Left cardiac atrium (tissue), 4 donors: ENCODE measurements around the gene IGSF23. TPM values are rescaled to one million over a fixed set of nuclear protein-coding genes. Genes with fewer than 3 reads are reported as not detected.
"Not testable (repeated sequence)": the region's sequence is repeated elsewhere in the genome, so short reads cannot be mapped to it uniquely, and the experiment has no call there.

ENCODE experiments used
- ATAC-seq, 2 donors: fragments of 200-7000 bp; cut with Tn5 transposase; one replicate each; pipeline ENCODE4 v1.9.1; 2020; ENCODE audit warnings: mild to moderate bottlenecking in 2 of 2, moderate library complexity in 2 of 2
- DNase-seq: peaks from one replicate; pipeline ENCODE4 v3.0.0-alpha.2; 2020
- intact Hi-C, 2 donors: fragments of 100-400 bp; cut with DNase I; formaldehyde crosslinking; loops; one replicate each; pipeline versions ENCODE4 v1.14.1 to v1.15.1; 2022 to 2023
- total RNA-seq, 2 donors: library from RNA; stranded (reverse); fragmentation: NEBNext Ultra II Directional; extraction: Animal tissue kit (Norgen Biotek cat#: 25700); gene quantifications; one replicate each; pipeline ENCODE4 v1.2.1, GENCODE V29; 2021
- donor health status: DM: no; HTN: yes; CAD: no.
- donor health status: DM: no; HTN: yes; CAD: no; lungs with severe emphysema.
- donor health status: DM: yes; HTN: yes; CAD: no.
- donor health status: Dilated cardiomyopathy.

IGSF23 gene
- total RNA-seq, 2 donors from 2014 or later = not detected

DNA sequence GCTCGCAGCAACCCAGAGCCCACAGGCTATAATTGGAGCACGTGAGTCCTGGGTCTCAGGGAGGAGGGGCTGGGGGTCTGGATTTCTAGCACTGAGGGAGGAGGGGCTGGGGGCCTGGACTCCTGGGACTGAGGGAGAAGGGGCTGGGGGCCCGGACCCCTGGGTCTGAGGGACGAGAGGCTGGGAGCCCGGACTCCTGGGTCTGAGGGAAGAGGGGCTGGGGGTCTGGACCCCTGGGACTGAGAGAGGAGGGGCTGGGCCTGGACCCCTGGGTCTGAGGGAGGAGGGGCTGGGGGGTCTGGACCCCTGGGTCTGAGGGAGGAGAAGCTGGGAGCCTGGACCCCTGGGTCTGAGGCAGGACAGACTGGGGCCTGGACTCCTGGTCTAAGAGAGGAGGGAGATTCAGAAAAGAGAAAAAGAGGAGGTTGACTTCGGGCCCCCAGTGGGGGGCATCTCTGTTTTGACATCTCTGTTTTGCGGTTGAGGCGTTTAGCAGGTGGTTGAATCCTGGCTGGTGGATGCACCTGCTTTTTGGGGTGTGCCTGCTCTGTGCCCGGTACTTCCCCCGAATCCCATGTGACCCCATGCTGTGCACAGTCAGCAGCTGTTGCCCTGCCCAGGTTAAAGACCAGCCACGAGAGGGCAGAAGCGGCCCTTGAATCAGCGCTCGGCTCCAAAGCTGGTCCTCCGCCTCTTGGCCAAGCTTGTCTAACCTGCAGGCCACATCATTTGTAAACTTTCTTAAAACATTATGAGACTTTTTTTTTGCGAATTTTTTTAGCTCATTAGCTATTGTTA, 40.8 kb downstream of the IGSF23 start:
- DNase-seq (peak; percentile 78), ATAC-seq (peak; percentile 71 to 79)
- intact Hi-C loops = loop anchor here in 1 of 2 donors (5.0 kb wide), 1 partner anchor 67 kb away; no protein-coding TSS in a partner anchor

DNA sequence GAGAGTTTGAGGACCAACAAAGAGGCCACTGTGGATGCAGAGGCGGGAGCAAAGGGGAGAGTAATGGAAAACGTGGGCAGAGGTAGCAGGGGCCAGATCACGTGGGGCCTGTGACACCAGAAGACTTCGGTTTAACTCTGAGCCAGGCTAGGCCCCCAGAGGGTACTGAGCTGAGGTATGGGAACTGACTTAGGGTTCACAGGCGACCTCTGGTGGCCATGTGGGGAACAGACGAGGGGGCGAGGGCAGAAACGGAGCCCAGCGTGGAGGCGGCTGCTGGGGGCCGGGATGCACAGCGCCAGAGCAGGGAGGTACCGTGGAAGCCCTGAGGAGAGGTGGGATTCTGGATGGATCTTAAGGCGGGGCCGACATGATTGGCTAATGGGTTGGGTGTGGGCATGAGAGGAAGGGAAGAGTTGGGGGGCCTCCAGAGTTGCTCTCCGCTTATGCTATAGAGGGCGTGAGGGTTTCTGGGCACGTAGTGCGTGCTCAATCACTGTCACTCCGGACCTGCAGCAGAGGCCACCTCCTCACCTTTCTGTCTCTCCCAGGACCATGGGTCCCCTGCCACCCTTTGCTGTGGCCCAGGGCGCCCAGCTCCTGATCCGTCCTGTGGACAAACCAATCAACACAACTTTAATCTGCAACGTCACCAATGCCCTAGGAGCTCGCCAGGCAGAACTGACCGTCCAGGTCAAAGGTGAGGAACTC, 44.0 kb downstream of the IGSF23 start:
- ATAC-seq (peak; percentile 66 to 83), DNase-seq (peak; percentile 78)
- intact Hi-C loops = loop anchor here (1.0 to 5.0 kb wide), 2 partner anchors 85 to 86 kb away; no protein-coding TSS in a partner anchor

DNA sequence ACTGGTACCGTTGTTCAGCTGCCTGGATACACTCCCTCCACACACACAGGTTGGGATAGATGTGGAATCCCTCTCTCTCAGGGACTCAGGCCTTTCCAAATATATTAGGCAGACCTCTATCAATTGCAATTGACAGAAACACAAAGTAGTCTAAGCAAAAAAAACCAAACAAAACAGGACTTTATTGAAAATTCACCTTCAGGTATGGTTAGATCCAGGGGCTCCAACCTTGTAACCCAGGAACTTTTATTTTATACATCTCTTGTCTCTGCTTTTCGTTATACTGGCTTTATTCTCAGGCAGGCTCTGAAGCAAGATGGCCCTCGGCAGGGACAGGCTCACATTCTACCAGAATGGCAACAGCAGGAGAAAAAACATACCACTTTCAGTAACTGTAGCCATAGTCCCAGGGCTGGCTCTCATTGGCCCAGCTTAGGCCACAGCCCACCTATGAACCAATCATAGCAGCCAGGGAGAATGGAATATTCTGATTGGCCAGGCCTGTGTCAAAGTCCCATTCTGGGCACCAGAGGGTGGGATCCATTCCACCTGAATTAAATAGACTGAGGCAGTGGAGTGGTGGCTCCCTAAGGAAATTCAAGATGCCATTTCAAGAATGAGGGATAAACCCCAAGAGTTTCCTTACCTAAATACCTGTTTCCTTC, 44.8 kb downstream of the IGSF23 start:
- DNase-seq = no peak
- no peak for ATAC-seq
- intact Hi-C loops = loop anchor here in 1 of 2 donors (5.0 kb wide), 1 partner anchor 86 kb away; no protein-coding TSS in a partner anchor

DNA sequence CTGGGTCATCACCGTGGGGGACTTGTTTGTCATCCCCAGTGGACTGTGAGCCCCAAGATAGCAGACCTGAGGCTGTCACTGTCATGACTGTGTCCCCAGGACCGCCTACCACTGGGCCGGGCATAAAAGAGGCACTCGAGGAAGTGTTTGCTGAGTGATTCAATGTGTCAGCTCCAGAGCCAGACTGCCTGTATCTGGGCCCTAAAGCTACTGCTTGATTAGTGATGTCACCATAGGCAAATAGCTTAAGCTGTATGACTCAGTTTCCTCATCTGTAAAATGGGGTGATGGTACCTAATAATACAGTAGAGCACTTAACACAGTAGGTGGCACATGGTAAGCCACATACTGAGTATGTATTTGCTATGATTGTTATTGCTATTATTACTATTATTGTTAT, 46.7 kb downstream of the IGSF23 start:
- intact Hi-C loops = no loop called here
- ATAC-seq (no peak), DNase-seq (no peak)

DNA sequence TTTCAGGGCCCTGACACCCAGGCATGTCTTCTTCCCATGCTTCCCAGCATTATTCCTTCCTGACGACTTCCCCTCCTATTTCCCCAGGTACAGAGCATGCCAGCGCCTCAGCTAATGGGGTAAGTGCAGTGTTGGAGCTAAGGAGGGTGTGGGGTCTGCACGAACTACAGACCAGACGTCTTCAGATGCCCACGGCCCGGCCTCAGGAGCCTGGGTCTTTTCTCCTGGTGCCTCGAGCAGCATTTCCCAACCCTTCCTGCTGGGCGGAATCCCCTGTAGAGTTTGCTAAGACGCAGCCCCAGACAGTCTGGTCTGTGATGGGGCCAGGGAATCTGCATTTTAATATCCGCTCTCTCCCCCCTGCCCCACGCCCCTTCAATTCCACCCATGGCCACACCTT, 47.8 kb downstream of the IGSF23 start:
- intact Hi-C loops = no loop called here
- no peak for ATAC-seq

DNA sequence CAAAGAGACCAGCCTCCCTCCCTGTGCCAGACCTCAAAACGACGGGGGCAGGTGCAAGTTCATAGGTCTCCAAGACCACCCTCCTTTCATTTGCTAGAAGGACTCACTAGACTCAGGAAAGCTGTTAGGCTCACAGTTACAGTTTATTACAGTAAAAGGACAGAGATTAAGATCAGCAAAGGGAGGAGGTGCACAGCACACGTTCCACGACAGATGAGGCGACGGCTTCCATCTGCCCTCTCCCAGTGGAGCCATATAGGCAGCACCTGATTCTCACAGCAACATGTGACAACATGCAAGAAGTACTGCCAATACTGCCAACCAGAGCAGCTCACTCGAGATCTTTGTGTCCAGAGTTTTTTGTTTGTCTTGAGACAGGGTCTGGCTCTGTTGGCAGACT, 48.5 kb downstream of the IGSF23 start:
- intact Hi-C loops = no loop called here
- ATAC-seq = no peak
- DNase-seq = no peak

More for the DNA sequence above, 47.8 kb downstream of the IGSF23 start:
- no peak for DNase-seq

- intact Hi-C loops = no loop called here
- no peak for ATAC-seq
- no peak for DNase-seq
Observed at GRCh38 chr19:44662691-44663385, 49.5 kb downstream of the IGSF23 start.

- ATAC-seq (no peak), DNase-seq (no peak)
- intact Hi-C loops = no loop called here
Observed at GRCh38 chr19:44663996-44664395, 50.6 kb downstream of the IGSF23 start.

DNA sequence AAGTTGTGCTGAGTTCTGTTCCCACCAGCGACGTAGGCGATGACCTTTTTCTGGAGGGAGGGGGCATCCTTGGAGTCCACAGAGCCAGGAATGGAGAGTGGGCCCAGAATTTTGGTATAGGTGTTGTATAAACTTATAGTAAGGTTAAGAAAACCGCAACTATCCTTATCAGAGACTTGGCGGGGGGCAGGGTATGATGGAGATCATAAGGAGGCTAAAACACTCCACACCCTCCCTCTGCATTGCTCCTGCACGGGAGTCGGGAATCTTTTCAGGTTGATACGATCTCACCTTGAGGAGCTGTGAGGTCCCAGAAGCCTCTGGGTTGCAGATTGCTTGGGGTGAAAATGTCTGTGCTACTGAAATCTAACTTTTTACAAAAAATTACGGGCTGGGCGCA, 51.6 kb downstream of the IGSF23 start:
- ATAC-seq = no peak
- intact Hi-C loops = no loop called here

GRCh38 chr19:44666852-44667556, 53.6 kb downstream of the IGSF23 start:
- DNase-seq = no peak
- peak in 1 of 2 donors; percentile 9 for ATAC-seq
- intact Hi-C loops = no loop called here

More for the DNA sequence above, 51.6 kb downstream of the IGSF23 start:
- DNase-seq = no peak

DNA sequence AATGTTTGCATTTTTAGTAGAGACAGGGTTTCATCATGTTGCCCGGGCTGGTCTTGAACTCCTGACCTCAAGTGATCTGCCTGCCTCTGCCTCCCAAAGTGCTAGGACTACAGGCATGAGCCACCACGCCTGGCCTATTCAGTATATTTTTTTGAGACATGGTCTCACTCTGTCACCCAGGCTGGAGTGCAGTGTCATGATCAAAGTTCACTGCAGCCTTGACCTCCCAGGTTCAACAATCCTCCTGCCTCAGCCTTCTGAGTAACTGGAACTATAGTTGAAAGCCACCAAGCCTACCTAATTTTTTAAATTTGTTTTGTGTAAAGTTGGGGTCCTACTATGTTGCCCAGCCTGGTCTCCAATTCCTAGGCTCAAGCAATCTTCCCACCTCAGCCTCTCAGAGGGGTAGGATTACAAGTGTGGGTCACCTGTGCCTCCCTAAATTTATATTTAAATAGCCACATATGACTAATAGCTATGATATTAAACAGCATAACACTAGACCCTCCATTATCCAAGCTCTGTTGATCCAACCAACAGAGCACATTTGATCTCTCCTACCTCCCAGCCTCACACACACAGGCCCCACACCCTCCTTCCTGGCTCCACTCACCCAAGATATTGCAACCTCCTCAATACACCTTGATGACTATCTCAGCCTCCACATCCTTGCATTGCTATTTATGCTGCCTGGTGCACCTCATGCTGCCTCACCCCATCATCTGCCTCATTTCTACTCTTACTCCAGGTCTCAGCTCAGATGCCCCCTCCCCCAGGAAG, 55.8 kb downstream of the IGSF23 start:
- ATAC-seq = no peak
- no peak for DNase-seq
- intact Hi-C loops = no loop called here

DNA sequence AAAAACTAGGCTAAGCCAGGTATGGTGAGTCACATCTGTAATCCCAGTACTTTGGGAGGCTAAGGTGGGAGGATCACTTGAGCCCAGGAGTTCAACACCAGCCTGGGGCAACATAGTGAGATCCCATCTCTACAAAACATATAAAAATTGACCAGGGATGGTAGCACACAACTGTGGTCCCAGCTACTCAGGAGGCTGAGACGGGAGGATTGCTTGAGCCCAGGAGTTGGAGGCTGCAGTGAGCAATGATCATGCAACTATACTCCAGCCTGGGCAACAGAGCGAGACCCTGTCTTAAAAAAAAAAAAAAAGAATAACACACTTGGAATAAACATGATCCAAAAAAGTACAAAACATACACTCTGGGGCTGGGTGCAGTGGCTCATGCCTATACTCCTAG, 56.7 kb downstream of the IGSF23 start:
- ATAC-seq, intact Hi-C loops, DNase-seq: not testable (repeated sequence)

DNA sequence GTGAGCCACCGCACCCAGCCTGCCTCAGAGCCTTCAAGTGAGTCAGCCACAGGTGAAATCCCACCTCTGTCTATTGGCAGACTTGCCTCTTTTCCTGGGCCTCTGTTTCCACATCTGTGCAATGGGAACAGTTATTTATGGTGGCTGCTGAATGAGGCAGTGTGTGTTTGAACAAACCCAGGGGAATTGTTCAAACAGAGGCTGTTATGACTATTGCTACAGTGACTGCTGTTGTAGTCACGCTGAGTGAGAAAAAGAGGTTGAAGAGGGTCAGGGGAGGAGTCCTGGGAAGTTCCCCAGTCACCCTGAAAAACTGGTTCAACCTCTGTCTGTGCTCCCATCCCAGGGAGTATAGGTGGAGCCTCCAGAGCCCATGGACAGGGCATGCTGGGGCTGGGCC, 58.0 kb downstream of the IGSF23 start, which contains the start of gene CEACAM19:
CEACAM19 (plus strand) TSS at position 83 of the 400 bp plus-strand sequence. CDS start 450 bp downstream, outside the sequence.
- DNase-seq (no peak), ATAC-seq (no peak)
- intact Hi-C loops = no loop called here

DNA sequence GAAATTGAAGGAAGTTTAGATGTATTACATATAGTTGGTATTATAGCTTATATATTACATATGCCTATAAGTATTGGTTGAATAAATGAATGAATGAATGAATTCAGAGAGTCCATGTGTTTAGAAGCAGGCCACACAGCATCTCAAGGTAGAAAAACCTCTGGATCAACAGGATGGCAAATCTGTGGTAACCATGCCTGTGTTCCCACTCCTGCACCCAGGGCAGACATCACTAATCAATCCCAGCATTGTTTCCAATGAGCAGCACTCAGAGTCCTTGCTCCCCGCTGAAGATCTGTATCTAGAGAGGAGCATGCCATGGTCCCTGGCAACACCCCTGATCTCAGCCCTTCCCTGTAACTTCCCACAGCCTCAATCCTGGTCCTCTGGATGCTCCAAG, 58.9 kb downstream of the IGSF23 start:
- ATAC-seq = no peak
- intact Hi-C loops = no loop called here
- no peak for DNase-seq

DNA sequence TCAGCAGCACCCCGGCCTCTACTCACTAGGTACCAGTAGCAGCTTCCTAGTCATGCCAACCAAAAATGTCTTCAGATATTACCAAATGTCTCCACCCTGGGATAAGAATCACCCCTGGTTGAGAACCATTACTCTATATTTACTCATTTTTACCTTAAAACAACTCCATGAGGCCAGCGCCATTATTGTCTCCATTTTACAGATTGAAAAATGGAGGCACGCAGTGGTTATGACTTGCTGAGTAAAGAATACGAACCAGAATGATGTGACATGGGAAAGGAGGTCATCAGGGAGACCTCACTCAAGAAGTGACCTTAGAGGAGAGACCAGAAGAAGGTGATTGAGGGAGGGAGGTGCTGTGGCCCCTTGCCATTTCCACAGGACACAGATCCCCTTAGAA, 60.1 kb downstream of the IGSF23 start:
- intact Hi-C loops = no loop called here
- no peak for DNase-seq

GRCh38 chr19:44675521-44675920, 62.2 kb downstream of the IGSF23 start:
- intact Hi-C loops = no loop called here
- ATAC-seq (no peak), DNase-seq (no peak)

More for the DNA sequence above, 60.1 kb downstream of the IGSF23 start:
- ATAC-seq = no peak

GRCh38 chr19:44677019-44677811, 63.9 kb downstream of the IGSF23 start:
- intact Hi-C loops = no loop called here
- DNase-seq (no peak), ATAC-seq (no peak)
